HG03097 (cell line): ENCODE measurements around the gene IGF2.
"Not testable (repeated sequence)": the region's sequence is repeated elsewhere in the genome, so short reads cannot be mapped to it uniquely, and the experiment has no call there.

ENCODE experiments used
- ATAC-seq: cut with Tn5 transposase; IDR thresholded peaks from one replicate; pipeline ENCODE4 v1.9.1; 2021; ENCODE audit not compliant: unreplicated experiment, low FRiP score

IGF2 gene

DNA sequence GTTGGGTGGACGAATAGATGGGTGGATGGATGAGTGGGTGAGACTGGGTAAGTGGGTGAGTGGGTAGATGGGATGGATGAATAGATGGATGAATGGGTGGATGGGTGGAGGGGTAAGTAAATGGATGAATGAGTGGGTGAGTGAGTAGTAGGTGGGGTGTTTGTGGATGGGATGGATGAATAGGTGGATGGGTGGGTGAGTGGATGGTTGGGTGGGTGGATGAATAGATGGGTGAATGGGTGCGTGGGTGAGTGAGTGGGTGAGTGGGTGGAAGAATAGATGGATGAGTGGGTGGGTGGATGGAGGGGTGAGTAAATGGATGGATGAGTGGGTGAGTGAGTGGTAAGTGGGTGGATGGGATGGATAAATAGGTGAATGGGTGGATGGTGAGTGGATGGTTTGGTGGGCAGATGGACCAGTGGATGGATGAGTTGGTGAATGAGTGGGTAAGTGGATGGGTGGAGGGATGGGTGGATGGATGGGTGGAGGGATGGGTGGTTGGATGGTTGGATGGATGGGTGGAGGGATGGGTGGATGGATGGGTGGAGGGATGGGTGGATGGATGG is 12.6 kb downstream of the IGF2 start:
- no peak for ATAC-seq

DNA sequence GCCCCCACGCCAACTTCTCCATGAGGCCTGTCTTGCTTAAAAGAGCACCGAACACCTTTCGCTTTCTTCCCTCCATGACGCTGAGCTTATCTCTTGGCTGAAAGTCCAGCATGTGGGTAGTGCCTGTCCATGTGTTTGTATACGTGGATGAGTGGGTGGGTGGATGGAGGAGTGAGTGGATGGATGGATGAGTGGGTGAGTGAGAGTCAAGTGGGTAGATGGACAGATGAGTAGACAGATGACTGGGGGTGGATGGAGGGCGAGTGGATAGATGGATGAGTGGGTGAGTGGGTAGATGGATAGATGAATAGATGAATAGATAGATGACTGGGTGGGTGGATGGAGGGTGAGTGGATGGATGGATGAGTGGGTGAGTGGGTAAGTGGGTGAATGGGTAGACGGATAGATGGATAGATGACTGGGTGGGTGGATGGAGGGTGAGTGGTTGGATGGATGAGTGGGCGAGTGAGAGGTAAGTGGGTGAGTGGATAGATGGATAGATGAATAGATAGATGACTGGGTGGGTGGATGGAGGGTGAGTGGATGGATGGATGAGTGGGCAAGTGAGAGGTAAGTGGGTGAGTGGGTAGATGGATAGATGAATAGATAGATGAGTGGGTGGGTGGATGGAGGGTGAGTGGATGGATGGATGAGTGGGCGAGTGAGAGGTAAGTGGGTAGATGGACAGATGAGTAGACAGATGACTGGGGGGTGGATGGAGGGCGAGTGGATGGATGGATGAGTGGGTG is 14.3 kb downstream of the IGF2 start:
- ATAC-seq: not testable (repeated sequence)

DNA sequence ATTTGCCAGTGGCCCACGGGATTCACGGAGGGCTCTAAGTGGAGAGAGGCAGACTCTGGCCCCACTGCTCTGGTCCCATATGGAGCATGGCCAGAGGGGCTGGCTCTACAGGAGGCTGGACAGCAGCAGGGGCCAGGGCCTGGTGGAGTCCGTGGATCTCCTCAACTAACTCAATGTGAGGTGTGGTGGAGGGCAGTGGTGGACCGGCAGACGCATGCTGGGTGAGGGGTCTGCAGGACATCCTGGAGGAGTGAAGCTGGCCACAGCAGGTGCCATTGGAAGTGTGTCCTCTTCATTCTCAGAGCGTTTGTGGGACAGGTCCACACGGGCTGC is 15.6 kb downstream of the IGF2 start:
- ATAC-seq: no peak

DNA sequence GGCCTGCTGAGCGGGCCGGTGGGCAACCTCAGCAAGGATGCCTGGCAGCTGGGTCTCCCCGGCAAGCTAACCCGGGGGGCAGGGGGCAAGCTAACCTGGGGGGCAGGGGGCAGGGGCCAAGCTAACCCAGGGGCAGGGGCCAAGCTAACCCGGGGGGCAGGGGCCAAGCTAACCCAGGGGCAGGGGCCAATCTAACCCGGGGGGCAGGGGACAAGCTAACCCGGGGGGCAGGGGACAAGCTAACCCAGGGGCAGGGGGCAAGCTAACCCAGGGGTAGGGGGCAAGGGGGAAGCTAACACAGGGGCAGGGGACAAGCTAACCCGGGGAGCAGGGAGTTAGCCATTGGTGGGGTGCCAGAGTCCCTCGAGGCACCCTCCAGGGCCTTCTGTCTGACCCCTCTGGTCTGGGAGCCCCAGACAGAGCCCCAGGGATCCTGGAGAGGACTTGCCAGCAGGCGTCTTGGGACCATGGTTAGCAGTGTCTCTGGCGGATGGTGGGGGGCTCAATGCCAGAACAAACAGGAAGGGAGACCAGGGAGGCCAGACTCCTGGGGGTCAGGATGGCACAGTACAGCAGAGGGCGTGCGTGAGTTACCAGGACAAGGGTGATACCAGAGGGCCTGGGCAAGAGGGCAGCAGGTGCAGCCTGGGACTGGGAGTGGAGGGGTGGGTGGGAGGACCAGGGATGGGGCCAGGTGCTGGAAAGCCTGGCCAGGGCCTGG is 16.1 kb downstream of the IGF2 start:
- no peak for ATAC-seq

DNA sequence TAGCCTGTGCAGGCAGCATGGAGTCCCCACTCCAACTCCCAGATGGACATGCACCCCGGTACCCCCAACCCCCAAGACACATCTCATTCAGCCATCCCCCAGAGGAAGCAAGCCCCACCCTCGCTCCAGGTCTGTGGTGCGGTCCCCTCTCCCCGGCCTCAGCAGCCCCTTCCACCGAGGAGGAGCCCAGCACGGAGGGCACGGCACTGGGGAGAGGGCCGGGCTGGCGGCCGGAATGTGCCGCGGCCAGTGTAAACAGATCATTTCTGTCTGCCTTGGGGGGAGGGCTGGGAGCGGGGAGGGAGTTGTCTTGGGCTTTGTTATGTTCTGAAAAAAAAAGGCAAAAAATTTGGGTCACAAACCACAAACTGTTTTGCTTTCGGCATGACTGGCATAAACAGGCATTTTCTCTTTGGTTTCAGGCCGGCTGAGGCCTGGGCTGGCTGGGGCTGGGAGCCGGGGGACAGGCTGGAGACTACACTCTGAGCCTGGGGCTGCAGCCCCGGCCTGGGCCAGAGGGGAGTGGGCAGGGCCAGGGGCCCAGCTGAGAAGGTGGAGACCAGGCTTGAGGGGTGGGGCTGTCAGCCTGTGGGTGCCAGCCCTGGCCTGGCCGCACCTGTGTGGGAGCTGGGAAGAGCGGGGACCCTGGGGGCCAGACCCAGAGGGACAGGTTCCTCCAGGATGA is 16.8 kb downstream of the IGF2 start:
- no peak for ATAC-seq

DNA sequence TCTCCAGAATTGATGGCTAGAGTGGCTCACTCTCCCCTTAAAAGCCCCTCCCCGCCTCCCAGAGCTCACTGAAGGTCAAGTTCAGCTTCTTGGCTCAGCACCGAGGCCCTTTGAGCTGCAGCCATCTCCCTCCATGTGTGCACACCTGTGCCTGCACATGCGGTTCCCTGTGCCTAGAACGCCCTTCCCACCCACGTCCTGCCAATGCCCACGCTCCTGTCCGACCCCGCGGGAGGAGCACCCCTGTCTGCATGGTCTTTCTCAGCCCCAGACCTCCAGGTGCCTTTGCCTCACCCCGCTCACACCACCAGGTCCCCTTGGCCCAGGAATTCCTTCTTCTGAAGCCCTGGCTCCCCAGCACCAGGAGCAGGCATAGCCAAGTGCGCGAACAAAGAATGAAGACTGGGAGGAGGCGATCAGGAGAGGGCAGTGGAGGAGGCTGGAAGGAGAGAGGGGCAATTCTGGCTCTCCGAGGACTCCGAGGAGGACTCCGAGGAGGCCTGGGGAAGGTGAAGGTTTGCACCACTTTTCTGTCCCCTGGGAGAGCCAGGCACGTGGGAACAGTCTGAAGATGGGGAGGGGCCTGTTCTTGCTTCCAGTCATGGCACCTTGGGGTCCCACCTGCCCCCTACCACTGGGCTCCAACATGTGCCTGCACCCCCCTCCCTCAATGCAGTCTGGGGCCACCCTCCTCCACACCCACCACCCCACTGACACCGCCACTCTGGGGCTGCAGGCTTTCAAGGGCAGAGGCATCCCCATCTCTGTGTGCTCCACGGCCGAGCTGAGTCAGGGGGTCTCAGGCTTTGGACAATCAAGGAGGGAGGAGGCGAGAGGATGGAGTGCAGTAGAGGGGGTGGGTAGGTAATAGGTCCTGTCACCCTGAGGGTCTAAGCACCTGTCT is 17.7 kb downstream of the IGF2 start:
- no peak for ATAC-seq

DNA sequence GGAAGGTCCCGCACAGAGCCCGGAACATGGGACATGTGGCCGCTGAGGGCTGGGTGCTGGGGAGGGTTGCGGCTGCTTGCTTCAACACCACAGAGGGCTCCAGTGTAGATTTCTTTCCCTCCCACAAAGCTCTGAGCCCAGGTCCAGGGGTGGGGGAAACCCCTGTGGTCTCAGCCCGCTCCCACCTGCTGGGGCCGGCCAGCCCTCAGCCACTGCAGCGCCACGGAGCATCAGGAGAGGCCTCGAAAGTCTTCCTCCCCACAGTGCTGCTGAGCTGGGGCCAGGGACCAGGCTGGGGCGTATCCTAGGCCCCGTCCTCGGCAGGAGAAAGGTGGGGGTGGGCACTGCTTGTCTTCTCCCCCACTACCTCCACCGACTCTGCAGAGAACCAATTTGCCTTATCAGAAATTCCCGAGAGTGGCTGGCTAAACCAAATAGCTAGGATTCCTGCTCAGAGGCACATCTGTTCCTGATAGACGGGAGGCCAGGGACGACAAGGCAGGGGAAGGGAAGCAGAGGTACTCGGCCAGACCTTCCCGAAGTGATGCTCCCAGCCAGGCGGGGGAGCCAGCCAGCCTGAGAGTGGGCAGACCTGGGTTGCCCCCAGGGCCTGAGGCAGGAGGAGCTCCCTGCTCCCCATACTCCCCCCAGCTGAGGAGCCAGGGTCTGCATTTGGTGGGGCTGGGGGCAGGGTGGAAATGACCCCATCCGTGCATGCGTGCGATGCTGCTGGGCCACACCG is 18.7 kb downstream of the IGF2 start:
- ATAC-seq: no peak

DNA sequence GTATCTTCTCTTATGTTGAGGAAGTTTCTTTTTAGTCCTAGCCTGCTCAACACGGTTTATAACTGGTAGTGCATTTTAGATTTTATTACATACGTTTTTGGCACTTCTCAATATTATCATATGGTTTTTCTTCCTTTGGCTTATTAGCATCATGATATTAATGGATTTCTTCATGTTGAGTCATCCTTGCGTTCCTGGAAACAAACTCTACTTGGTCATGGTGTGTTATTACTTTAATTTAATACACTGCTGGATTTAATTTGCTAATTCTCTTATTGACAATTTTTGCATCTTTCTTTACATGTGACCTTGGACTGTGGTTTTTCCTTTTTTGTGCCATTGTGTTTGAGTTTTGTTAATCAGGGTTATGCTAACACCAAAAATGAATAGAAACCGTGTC is 20.5 kb downstream of the IGF2 start:
- ATAC-seq: no peak

DNA sequence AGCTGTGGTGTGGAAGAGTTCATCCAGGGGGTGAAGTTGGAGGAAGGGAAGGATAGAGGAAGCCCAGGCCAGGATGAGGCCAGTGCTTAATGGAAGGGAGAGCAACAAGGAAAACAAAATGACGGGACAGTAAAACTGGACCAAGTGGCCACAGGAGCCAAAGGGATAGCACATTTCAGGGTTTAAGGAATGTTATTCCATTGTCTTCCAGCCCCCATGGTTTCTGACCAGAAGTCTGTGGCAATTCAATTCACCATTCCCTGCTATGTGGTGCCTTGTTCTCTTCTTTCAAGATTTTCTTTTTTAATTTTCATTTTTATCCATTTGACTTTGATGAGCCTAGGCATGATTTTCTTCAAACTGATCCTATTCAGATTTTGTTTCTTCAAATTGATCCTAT is 22.5 kb downstream of the IGF2 start:
- ATAC-seq: no peak

DNA sequence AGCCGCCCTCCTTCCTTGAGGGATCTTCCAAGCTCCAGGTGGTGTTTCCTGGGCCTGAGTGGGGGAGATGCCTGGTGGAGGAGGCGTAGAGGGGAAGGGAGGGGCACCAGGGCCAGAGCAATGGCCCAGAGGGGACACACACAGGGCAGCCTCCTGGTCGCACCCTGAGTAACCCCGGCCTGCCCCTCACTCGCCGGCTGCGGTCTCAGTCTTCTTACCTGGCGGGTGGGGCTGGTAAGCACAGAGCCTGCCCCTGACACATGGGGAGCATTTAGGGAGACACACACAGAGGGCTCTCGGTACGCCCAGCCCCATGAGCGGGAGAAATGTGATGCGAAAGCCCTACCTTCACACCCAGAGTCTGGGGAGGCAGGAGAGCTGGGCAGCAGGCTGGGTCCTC is 23.9 kb downstream of the IGF2 start:
- no peak for ATAC-seq

DNA sequence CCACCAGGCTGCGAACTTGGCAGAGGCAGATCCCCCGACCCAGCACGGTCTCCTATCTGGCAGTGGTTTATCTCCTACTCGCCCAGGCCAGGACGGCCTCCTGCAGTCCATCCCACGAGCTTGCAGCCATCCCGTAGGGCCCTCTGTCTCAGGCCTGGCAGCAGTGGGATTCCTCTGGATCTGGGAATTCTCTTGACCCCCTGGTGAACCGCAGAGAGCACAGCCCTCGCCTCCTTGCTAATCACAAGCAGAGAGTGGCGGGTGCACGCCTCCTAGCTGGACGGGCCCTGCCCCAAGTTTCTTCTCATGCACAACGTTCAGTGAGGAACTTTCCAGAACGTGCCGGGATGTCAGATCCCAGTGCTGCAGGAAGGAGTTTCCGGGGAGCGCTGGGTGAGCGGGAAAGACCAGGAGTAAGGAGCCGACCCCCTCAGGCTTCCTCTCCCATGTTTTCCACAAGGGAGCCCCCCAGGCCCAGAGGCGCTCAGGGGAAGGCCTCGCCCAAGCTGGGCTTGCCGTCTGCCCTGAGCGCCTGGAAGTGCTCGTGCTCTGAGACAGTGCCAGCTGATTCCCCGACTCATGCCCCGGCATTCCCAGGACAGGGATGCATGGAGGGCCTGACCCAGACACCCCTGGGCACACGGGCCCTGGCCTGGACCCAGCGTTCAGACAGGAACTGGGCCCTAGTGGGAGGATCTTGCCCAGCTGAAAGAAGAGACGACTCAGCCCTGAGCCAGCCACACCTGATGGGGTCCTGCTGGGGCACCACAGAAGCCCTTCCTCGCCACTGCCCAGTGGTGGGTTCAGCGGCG is 24.6 kb downstream of the IGF2 start:
- ATAC-seq: no peak

DNA sequence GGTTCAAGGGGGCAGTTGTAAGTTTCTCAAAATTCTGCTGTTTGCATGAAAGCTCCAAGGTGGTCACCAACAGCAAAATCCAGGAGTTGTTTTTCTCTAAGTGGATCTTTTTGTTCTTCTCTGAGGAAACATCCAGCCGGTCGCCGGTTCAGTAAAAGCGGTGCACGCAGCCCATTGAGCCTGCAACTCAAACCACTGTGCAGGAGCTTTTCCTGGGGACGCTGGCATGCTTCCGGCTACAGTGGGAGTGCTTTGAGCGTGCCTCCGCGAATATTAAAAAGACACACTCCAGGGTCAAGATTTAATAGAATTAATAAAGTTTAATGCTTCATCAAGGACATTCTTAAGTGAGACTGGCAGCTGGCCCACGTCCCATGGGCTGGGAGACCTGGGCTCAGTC is 25.4 kb downstream of the IGF2 start:
- no peak for ATAC-seq

DNA sequence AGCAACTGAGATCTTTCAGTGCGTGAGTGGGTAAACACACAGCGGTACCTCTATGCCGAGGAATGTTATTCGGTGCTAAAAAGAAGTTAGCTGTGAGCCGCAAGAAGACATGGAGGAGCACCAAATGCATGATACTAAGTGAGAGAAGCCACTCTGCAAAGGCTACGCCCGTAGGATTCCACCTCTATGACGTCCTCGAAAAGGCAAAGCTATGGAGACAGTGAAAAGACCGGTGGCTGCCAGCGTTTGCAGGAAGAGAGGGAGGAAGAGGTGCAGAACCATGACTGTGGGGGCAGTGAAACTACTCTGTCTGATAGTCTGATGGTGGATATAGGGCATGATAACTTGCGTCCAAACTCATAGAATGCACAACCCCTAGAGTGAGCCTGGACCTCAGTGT is 28.7 kb downstream of the IGF2 start:
- no peak for ATAC-seq

DNA sequence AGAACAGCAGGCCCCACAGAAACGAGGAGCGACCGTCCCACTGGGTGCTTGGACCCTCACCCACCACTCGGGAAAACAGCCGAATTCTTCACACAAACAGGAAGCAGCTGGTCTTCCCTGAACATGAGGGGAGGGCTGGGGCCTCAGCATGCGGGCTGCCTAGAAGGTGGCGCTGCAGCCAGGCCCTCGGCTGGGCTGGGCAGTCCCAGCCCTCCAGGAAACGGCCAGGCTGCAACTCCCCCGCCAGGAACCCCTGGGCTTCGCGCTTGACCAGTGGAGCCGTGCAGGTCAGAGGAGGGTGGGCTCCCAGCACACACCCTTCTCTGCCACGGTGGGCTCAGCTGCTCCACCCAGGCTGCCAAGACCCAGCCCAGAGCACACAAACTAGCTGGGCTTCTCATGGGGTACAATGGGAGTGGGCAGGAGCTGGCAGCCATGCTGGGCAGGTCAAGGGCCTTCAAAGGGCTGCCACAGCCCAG is 29.6 kb downstream of the IGF2 start:
- ATAC-seq: no peak

DNA sequence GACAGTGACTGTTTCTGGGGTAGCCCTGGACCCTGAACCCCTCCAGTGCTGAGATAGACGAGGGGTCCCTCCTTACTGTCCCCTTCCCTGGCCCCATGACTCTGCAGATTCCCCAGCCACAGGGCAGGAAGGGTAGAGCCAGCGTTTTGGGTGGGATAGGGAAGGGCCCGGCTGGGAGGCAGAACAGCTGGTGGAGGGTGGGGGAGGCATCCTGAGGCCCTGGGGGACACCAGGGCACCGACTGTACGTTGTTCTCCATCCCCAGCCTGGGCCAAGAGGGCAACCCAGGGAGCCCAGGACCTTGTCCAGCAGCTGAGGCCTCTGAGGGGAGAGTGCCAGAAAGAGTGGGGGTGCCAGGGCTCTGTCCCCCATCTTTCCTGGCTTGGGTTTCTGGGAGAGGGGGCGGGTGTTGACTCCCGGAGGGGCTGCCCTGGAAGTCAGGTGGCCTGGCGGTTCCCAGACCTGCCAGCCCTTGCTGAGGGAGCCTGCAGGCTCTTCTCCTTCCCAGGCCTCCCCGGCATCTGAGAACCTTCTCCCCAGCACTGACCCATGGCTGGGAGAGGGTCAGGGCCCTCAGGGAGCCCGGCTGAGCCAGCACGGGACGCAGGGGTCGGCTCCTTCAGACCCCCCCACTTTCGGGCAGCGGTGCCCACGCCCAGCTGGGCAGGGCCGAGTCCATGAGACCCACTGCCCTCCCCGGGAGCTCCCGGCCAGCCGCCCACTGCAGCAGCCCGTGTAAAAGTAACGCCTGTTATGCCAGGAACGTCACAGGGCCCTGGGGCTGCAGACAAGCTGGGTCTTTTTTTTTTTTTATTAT is 30.3 kb downstream of the IGF2 start:
- ATAC-seq: no peak

DNA sequence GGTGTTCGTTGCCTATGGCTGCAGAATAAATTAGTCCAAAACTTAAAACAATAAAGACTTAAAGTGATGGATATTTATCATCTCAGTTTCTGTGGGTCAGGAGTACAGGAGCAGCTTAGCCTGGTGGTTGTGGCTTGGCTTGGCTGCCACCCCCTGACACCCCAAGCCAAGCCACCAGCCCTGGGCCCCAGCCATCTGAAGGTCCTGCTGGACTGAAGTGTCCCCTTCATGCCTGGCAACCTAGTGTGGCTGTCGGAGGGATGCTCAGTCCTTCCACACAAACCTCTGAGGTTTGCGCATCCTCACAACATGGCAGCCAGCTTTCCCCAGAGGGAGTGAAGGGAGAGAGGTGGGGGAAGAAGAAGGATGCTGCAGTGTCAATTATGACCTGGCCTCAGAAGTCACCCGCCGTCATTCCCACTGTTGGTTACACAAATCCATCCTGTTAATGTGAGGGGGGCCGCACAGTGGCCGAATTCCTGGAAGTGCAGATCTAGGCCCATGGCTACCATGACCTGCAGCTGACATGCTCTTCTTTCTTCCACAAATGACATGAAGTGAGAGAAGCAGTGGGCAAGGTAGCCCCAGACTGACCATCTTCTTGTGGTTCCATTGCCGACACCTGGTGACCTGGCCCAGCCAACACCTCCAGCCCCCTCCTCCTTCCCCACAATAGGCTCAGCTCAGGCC is 31.1 kb downstream of the IGF2 start:
- ATAC-seq: no peak

DNA sequence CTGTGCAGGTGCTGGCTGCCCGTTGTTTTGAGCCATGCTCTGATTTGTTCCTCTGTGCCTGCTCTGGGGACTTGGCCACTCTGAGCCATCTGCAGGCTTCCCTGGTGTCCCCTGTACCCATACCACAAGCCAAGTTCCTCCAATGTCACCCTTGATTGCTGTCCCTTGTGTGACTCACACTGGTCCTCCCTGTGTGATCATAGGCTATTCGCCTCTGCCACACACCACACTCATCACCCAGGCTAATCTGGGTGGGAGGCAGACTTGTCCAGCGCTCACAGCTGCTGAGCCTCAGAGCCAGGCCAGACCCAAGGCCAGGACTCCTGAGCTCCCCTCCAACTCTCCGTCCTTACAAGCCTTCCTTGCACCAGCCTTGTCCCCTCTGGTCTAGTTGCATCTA is 31.7 kb downstream of the IGF2 start:
- no peak for ATAC-seq
